ENCODE measurements around the gene PLD1. TPM values are rescaled to one million over a fixed set of nuclear protein-coding genes. Genes with fewer than 3 reads are reported as not detected.

Gene PLD1
- total and polyA plus RNA-seq, 9 donors = 24.6 to 125 (median 52.1) TPM

DNA sequence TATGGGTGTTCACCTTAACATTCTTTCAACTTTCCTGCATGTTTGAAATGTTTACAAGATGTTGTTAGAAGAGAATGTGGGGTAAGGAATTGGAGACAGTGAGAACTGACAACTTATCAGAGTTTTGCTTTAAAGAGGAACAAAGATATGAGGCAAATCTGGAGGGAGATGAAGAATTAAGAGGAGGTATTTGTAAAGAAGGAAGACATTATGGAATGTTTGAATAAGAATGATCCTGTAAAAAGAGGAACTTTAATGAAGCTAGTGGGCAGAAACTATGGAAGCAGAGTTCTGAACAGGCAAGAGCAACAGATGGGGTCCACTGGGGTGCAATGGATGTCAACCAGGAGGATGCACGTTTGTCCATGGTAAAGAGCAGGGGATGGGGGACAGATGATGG is 27.7 kb downstream of the PLD1 start:
- Histone ChIP-seq H3K4me3 (no peak overlapping the region), H3K9me3 (no peaks in the 10 kb centered on the region), H3K27me3 (no peaks in the 10 kb centered on the region), H3K36me3 (no peaks in the 10 kb centered on the region), H3K27ac (no peak overlapping the region), H3K4me1 (ENCODE audit: insufficient read depth) (peaks cover 5% of the 10 kb centered on the region)
- 45 to 61% (median 48%) methylated on average over 1 of the region's 1 CpG for WGBS, 3 donors
- no peak for DNase-seq
- intact Hi-C loops (cut with DNase I) = no loop called here
- no peak for TF ChIP-seq CTCF (IDR thresholded peaks at IDR 0.05)
- TF ChIP-seq EP300 (IDR thresholded peaks at IDR 0.05) = no peak
- TF ChIP-seq POLR2A (IDR thresholded peaks at IDR 0.05) = no peak

DNA sequence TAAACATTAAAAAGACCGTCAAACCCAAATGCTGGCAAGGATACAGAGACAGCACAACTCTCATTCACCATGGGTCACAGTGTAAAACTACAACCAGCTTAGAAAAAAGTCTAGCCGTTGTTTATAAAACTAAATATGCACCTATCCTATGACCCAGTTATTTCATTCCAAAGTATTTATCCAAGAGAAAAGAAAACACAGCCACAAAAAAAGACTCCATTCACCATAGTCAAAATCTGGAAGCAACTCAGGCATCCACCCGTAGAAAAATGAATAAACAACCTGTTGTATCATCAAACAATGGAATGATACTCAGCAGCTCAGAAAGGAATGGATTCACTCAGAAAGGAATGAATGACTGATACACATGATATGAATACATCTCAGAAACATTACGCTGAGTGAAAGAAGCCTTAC is 28.6 kb downstream of the PLD1 start:
- Histone ChIP-seq H3K4me1 (ENCODE audit: insufficient read depth) (peaks cover 5% of the 10 kb centered on the region), H3K27me3 (no peaks in the 10 kb centered on the region), H3K4me3 (no peak overlapping the region), H3K27ac (no peak overlapping the region), H3K9me3 (no peaks in the 10 kb centered on the region), H3K36me3 (no peaks in the 10 kb centered on the region)
- DNase-seq = no peak
- TF ChIP-seq CTCF (IDR thresholded peaks at IDR 0.05) (no peak), POLR2A (IDR thresholded peaks at IDR 0.05) (no peak), EP300 (IDR thresholded peaks at IDR 0.05) (no peak)
- 15 to 30% (median 25%) methylated on average over 4 of the region's 4 CpGs for WGBS, 3 donors
- intact Hi-C loops (cut with DNase I) = loop anchor here in 1 of 4 donors (2.0 kb wide), 1 partner anchor 43 kb away; no protein-coding TSS in a partner anchor

GRCh38 chr3:171778493-171778892 is 31.8 kb downstream of the PLD1 start:
- Histone ChIP-seq H3K9me3 (no peaks in the 10 kb centered on the region), H3K4me1 (ENCODE audit: insufficient read depth) (peaks cover 5% of the 10 kb centered on the region), H3K27ac (no peak overlapping the region), H3K27me3 (no peaks in the 10 kb centered on the region), H3K4me3 (no peak overlapping the region), H3K36me3 (no peaks in the 10 kb centered on the region)
- intact Hi-C loops (cut with DNase I) = loop anchor here in 2 of 4 donors (10.0 kb wide), 2 partner anchors 134 to 566 kb away; no protein-coding TSS in a partner anchor
- 60 to 74% (median 70%) methylated on average over 5 of the region's 5 CpGs for WGBS, 3 donors
- DNase-seq = no peak
- TF ChIP-seq POLR2A (IDR thresholded peaks at IDR 0.05) (no peak), EP300 (IDR thresholded peaks at IDR 0.05) (no peak), CTCF (IDR thresholded peaks at IDR 0.05) (no peak)

DNA sequence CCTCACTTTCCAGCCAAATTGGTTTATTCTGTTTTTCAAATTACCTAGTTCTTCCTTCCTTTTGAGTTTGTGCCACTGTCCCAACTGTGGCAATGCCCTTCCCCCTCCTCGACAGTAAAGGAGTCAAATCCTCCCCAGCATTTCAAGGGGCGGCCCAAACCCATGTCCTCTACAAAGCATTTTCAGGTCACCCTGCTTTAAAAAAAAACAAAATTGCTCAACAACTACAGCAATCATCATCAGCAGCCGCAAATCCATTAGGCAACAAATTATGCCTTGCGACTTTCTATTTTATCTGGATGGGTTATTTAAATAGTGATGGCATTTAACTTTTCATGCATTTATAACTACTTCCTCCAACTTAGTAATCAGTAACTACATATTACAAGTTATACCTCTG is 32.7 kb downstream of the PLD1 start:
- WGBS, 3 donors = 89 to 93% (median 91%) methylated on average over 4 of the region's 4 CpGs
- TF ChIP-seq CTCF (IDR thresholded peaks at IDR 0.05) (no peak), EP300 (IDR thresholded peaks at IDR 0.05) (no peak), POLR2A (IDR thresholded peaks at IDR 0.05) (no peak)
- no peak for DNase-seq
- H3K4me3 ChIP-seq = no peak overlapping the region
- no peak overlapping the region for H3K27ac ChIP-seq
- H3K9me3 ChIP-seq = no peaks in the 10 kb centered on the region
- intact Hi-C loops (cut with DNase I) = loop anchor here in 2 of 4 donors (10.0 kb wide), 2 partner anchors 133 to 567 kb away; no protein-coding TSS in a partner anchor
- H3K27me3 ChIP-seq = no peaks in the 10 kb centered on the region
- H3K4me1 ChIP-seq (ENCODE audit: insufficient read depth) = peaks cover 1% of the 10 kb centered on the region
- no peaks in the 10 kb centered on the region for H3K36me3 ChIP-seq
